Glutamatergic neuron (in vitro differentiated cells): Measurements from ENCODE around the gene GNB1. TPM values are rescaled to one million over a fixed set of nuclear protein-coding genes. Genes with fewer than 3 reads are reported as not detected.
A peak's percentile ranks its signal among the peaks of the same experiment; 100 is the strongest.

Source experiments
- DNase-seq: peaks from one replicate; pipeline ENCODE4 v3.0.0; 2022
- H3K27ac Mint-ChIP-seq: one replicate; pipeline ENCODE4 v1.8.0; 2020; ENCODE audit warnings: mild to moderate bottlenecking, mixed read lengths, inconsistent platforms; ENCODE audit not compliant: unreplicated experiment
- H3K27me3 Mint-ChIP-seq: one replicate; pipeline ENCODE4 v1.8.0; 2020; ENCODE audit warnings: mild to moderate bottlenecking, moderate library complexity, mixed read lengths, inconsistent platforms; ENCODE audit not compliant: unreplicated experiment
- H3K36me3 Mint-ChIP-seq: one replicate; pipeline ENCODE4 v1.8.0; 2020; ENCODE audit warnings: mild to moderate bottlenecking, mixed read lengths, inconsistent platforms; ENCODE audit not compliant: unreplicated experiment
- H3K4me1 Mint-ChIP-seq: one replicate; pipeline ENCODE4 v1.8.0; 2020; ENCODE audit warnings: mild to moderate bottlenecking, low read depth, mixed read lengths, inconsistent platforms; ENCODE audit not compliant: unreplicated experiment
- H3K4me3 Mint-ChIP-seq: one replicate; pipeline ENCODE4 v1.8.0; 2020; ENCODE audit warnings: mild to moderate bottlenecking, mixed read lengths, inconsistent platforms; ENCODE audit not compliant: unreplicated experiment
- H3K9me3 Mint-ChIP-seq: one replicate; pipeline ENCODE4 v1.8.0; 2020; ENCODE audit warnings: mild to moderate bottlenecking, moderate library complexity, mixed read lengths, inconsistent platforms; ENCODE audit not compliant: unreplicated experiment
- total RNA-seq: library from RNA; stranded (reverse); fragmentation: NEBNext Ultra II Directional; extraction: Animal tissue kit (Norgen Biotek cat#: 25700); gene quantifications from one replicate; pipeline ENCODE4 v1.2.1, GENCODE V29; 2021; ENCODE audit not compliant: unreplicated experiment
- TF ChIP-seq, protein P1 (sequence below): fragments of 200-600 bp; sonication (generic); IDR thresholded peaks from one replicate; pipeline ENCODE4 v1.5.0; 2021; ENCODE audit not compliant: partially characterized antibody, unreplicated experiment

The GNB1 gene
- total RNA-seq, 1 donor from 2014 or later = 734 TPM

GRCh38 chr1:1875932-1876331 lies 15.0 kb downstream of the GNB1 start:
- H3K4me1 Mint-ChIP-seq = peaks cover 31% of the 10 kb centered on the region
- H3K36me3 Mint-ChIP-seq = peaks cover 12% of the 10 kb centered on the region
- peak overlapping the region; percentile 46 for H3K4me3 Mint-ChIP-seq
- H3K27me3 Mint-ChIP-seq = peaks cover 14% of the 10 kb centered on the region
- no peak for DNase-seq
- peaks cover 13% of the 10 kb centered on the region for H3K9me3 Mint-ChIP-seq
- no peak overlapping the region for H3K27ac Mint-ChIP-seq
- TF ChIP-seq, protein P1, sequence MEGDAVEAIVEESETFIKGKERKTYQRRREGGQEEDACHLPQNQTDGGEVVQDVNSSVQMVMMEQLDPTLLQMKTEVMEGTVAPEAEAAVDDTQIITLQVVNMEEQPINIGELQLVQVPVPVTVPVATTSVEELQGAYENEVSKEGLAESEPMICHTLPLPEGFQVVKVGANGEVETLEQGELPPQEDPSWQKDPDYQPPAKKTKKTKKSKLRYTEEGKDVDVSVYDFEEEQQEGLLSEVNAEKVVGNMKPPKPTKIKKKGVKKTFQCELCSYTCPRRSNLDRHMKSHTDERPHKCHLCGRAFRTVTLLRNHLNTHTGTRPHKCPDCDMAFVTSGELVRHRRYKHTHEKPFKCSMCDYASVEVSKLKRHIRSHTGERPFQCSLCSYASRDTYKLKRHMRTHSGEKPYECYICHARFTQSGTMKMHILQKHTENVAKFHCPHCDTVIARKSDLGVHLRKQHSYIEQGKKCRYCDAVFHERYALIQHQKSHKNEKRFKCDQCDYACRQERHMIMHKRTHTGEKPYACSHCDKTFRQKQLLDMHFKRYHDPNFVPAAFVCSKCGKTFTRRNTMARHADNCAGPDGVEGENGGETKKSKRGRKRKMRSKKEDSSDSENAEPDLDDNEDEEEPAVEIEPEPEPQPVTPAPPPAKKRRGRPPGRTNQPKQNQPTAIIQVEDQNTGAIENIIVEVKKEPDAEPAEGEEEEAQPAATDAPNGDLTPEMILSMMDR = no peak

DNA sequence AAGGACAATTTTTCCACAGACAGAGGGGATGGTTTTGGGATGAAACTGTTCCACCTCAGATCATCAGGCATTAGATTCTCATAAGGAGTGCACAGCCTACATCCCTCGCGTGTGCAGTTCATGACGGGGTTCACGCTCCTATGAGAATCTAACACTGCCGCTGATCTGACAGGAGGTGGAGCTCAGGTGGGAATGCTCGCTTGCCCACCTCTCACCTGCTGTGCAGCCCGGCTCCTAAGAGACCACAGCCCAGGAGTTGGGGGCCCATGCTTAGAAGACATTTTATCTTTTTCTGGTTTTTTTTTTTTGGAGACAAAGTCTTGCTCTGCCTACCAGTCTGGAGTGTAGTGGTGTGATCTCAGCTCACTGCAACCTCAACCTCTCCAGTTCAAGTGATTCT lies 16.0 kb downstream of the GNB1 start:
- Mint-ChIP-seq H3K9me3 (peaks cover 15% of the 10 kb centered on the region), H3K27me3 (peaks cover 14% of the 10 kb centered on the region), H3K27ac (no peak overlapping the region), H3K4me1 (peaks cover 26% of the 10 kb centered on the region), H3K36me3 (peaks cover 12% of the 10 kb centered on the region), H3K4me3 (no peak overlapping the region)
- DNase-seq = no peak
- TF ChIP-seq, protein P1 = no peak

DNA sequence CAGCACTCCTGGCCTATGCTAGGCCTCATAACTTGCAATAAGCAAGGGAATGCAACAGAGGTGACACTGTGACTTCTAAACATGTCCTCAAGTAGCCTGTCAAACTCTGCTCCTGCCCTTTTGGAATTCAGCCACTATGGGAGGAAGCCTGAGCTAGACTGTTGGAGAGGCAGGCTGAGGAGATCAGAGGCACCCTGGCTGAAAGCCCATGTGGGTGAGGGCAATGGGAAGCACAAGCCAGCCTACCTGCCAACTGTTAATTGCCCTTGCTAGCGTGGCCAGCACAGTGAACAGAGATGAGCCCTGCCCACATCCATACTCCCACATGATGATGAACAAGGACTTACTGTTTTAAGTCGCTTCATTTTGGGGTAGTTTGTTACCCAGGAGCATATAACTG lies 17.7 kb downstream of the GNB1 start:
- H3K27ac Mint-ChIP-seq = peak overlapping the region; percentile 15
- H3K4me1 Mint-ChIP-seq = peaks cover 20% of the 10 kb centered on the region
- TF ChIP-seq, protein P1 = no peak

GRCh38 chr1:1872329-1872994 lies 18.4 kb downstream of the GNB1 start:
- peaks cover 20% of the 10 kb centered on the region for H3K4me1 Mint-ChIP-seq
- DNase-seq = no peak
- TF ChIP-seq, protein P1 = no peak
- H3K27me3 Mint-ChIP-seq = peaks cover 10% of the 10 kb centered on the region
- H3K36me3 Mint-ChIP-seq = peaks cover 12% of the 10 kb centered on the region
- peak overlapping the region; percentile 27 for H3K4me3 Mint-ChIP-seq
- H3K9me3 Mint-ChIP-seq = peaks cover 14% of the 10 kb centered on the region
- H3K27ac Mint-ChIP-seq = peak overlapping the region; percentile 15

More for the DNA sequence above, 17.7 kb downstream of the GNB1 start:
- H3K9me3 Mint-ChIP-seq = peaks cover 14% of the 10 kb centered on the region
- peaks cover 12% of the 10 kb centered on the region for H3K36me3 Mint-ChIP-seq
- DNase-seq = no peak
- no peak overlapping the region for H3K4me3 Mint-ChIP-seq
- peaks cover 10% of the 10 kb centered on the region for H3K27me3 Mint-ChIP-seq

DNA sequence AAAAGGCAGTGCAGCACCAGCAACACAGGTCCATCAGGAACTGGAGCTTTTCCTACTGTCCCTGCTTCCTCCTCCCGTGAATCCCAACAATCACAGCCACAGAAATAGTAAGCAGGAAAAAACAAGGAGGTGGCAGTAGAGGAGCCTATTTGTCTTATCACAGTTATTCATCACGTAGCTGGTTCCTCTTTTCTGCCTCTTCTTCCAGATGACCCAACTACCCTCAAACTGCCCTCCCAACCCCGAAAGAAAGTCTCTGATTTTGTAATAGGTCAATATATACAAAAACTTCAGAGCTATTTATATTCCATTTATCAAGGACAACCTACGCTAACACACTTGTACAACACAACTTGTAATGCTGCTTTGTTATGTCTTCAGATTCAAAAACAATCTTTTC lies 21.4 kb downstream of the GNB1 start:
- H3K27me3 Mint-ChIP-seq = peaks cover 12% of the 10 kb centered on the region
- TF ChIP-seq, protein P1 = no peak
- no peaks in the 10 kb centered on the region for H3K36me3 Mint-ChIP-seq
- H3K9me3 Mint-ChIP-seq = peaks cover 9% of the 10 kb centered on the region
- peaks cover 20% of the 10 kb centered on the region for H3K4me1 Mint-ChIP-seq
- H3K27ac Mint-ChIP-seq = no peak overlapping the region
- no peak overlapping the region for H3K4me3 Mint-ChIP-seq
- no peak for DNase-seq
